Stimulated activated CD4-positive, alpha-beta T cell treated with anti-CD3 and anti-CD28 coated beads, Interleukin-4, amount 100 ng/mL, for 24 hours (primary cell): ENCODE measurements around the gene CERT1.
"Not testable (repeated sequence)": the region's sequence is repeated elsewhere in the genome, so short reads cannot be mapped to it uniquely, and the experiment has no call there.

Source experiments
- DNase-seq: peaks from one replicate; pipeline ENCODE4 v3.0.0-alpha.2; 2020

The CERT1 gene, protein sequence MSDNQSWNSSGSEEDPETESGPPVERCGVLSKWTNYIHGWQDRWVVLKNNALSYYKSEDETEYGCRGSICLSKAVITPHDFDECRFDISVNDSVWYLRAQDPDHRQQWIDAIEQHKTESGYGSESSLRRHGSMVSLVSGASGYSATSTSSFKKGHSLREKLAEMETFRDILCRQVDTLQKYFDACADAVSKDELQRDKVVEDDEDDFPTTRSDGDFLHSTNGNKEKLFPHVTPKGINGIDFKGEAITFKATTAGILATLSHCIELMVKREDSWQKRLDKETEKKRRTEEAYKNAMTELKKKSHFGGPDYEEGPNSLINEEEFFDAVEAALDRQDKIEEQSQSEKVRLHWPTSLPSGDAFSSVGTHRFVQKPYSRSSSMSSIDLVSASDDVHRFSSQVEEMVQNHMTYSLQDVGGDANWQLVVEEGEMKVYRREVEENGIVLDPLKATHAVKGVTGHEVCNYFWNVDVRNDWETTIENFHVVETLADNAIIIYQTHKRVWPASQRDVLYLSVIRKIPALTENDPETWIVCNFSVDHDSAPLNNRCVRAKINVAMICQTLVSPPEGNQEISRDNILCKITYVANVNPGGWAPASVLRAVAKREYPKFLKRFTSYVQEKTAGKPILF

DNA sequence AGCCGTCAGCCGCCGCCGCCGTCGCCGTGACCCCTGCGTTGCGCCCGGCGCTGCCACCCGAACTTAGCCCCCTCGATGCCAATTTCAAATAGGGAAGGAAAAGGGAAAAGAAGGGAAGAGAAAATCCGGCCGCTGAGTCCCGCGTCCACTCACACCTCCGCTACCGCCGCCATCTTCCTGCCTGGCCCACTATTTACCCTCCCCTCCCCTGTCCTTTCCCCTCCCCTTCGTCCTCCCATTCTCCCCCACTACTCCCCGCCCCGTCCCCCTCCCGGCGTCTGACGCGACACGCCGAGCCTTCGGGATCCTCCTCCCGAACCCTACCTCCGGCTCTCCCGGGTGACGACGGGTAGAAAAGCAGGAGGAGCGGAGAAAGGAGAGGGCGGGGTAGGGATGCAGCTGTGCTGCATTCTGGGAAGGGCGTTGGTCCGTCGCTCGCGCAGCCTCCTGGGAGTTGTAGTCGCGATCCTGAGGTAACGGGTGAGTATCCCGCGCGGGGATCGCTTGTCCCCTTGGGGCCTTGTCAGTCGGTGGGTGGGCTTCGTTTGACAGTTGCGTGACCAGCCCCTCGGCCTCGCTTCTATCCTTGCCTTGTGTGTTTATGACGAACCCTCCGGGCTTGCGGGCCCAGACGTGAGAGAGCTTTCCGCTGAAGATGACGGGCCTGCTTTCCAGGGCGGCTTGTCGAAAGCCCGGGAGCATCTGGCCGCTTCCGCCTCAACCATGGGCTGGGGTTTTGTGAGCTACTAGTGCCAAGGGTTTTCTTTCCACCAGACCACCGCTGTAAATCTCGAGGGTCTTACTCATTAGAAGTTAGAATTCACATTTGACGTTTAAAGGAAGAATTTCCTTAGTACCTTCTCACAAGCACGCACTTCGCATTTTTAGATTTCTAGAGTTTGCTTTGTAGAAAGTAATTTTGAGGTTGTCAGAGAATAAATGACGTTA is at the start of gene CERT1, which contains the start of gene POLK:
Gene CERT1 (minus strand): TSS at position 195 of the 948 bp plus-strand sequence. CDS start 422 bp downstream, outside the sequence.
Gene POLK (plus strand): TSS at position 457 of the 948 bp plus-strand sequence.
- DNase-seq: peak; percentile 97

DNA sequence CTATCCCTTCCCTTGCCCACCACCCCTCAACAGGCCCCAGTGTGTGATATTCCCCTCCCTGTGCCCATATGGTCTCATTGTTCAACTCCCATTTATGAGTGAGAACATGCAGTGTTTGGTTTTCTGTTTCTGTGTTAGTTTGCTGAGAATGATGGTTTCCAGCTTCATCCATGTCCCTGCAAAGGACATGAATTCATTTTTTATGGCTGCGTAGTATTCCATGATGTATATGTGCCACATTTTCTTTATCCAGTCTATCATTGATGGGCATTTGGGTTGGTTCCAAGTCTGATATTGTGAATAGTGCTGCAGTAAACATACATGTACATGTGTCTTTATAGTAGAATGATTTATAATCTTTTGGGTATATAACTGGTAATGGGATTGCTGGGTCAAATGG is 49.2 kb upstream of the CERT1 start:
- DNase-seq: not testable (repeated sequence)

DNA sequence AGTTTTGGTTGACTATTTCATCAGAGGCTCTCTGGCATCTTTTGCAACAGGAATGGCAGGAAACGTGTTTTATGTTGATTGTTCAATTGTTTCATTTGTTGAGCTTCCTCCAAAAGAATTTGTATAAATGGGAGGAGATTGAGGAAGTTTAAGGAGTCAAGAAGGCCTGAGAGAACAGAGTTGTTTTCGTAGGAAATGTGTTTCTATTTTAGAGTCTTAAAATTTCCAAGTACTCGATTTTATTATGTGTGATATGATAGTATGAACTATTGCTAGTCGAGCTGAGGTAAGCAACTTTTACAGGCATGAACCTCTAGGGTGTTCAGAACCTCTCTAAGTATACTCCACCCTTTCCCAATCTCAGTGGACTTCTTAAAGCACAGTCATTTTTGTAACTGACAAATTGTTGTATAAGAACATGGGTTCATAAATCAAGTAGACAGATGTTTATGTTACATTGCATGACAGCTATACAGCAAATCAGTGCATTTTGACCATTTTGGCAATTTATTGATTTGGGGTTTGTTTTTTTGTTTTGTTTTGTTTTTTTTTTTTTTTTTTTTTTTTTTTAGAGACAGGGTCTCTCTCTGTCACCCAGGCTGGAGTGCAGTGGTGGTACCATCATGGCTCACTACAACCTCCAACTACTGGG is 47.7 kb upstream of the CERT1 start:
- no peak for DNase-seq

DNA sequence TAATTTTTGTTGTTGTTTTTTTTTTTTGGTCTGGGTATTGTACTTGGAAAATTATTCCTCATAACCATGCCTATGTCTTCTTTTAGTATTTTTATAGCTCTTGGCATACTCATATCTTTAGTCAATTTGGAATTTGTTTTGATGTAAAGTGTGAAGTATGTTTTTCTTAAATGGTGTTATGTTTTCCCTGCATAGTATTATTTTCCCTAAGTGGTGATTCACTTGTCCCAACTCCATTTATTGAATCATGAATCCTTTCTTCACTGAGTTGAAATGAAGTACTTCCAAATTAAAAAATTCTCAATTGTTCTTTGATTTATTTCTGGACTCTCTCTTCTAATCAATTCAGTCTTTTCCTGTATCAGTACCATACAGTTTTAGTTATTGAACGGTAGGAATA is 46.8 kb upstream of the CERT1 start:
- DNase-seq: no peak

DNA sequence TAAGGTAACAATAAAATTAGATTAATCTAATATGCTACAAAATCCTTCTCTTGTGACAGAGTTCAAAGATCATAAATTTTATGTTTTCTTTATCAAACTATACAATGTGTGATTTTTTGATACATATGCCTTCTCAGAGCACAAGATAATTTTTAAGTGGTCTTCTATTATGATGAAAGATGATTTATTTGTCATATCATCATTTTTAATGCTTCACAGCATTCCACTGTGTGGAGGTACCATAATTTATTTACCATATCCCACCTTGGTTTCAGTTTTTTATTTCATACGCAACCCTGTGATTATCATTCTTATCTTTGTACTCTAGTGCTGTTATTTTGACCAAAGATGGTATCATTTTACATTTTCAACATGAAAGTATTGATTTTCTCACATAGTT is 41.9 kb upstream of the CERT1 start:
- DNase-seq: no peak

DNA sequence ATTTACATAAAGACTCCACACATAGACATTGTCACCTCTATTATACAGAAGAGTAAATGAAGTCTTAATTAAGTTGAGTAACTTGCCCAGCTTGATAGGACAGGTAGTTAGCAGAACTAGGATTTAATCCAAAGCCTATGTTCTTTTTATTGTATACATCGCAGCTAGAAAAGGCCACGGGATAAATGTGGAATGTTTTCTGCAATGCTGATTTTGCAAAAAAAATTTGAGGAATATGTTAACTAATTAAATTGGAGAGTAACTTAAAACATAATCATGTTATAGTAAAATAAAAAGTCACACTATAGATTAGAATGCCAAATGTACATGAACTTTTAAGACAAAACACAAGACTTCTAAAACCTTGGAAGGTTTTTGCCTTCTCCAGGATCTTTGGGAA is 41.3 kb upstream of the CERT1 start:
- DNase-seq: no peak

DNA sequence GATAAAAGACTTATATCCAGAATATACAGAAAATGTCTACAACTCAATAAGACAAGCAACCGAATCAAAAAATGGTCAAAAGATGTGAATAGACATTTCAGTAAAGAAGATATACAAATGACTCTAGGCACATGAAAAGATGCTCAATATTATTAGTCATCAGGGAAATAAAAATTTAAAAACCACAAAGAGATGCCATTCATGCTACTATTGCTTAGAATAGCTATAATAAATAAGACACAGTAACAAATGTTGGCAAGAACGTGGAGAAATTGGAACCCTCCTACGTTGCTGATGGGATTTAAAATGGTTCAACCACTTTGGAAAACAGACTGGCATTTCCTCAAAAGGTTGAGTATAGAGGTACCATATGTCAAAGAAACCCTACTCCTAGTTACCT is 40.0 kb upstream of the CERT1 start:
- DNase-seq: no peak

DNA sequence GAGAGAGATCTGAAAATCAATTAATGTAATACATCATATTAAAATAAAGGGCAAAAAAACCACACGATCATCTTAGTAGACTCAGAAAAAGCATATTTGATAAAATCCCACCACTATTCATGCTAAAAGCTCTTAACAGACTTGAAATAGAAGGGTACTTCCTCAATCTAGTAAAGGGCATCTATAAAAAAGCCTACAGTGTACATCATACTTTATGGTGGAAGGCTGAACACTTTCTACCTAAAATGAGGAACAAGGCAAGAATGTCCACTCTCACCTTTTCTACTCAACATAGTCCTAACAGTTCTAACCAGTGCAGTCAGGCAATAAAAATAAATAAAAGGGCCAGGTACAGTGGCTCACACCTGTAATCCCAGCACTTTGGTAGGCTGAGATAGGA is 39.2 kb upstream of the CERT1 start:
- DNase-seq: no peak

DNA sequence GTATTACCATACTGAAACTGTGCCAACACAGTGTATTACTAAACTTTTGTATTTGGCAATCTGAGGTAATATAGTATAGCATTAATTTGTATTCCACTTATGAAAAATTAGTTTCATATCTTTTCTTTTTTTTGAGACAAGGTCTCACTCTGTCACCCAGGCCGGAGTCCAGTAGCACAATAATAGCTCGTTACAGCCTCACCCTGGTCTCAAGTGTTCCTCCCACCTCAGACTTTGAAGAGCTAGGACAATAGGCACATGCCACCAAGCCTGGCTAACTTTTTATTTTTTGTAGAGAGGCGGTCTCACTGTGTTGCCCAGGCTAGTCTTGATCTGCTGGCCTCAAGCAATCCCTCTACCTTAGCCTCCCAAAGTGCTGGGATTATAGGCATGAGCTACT is 36.4 kb upstream of the CERT1 start:
- DNase-seq: no peak

DNA sequence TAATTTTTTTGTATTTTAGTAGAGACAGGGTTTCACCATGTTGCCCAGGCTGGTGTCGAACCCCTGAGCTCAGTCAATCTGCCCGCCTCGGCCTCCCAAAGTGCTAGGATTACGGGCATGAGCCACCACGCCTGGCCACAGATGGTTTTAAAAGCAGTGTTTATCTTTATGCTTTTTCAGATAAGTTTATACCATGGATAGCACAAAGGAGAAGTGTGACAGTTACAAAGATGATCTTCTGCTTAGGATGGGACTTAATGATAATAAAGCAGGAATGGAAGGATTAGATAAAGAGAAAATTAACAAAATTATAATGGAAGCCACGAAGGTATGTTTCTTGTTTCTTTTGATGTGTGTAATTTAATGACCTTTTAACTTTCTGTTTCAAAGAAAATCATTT is 35.4 kb upstream of the CERT1 start:
- DNase-seq: no peak

DNA sequence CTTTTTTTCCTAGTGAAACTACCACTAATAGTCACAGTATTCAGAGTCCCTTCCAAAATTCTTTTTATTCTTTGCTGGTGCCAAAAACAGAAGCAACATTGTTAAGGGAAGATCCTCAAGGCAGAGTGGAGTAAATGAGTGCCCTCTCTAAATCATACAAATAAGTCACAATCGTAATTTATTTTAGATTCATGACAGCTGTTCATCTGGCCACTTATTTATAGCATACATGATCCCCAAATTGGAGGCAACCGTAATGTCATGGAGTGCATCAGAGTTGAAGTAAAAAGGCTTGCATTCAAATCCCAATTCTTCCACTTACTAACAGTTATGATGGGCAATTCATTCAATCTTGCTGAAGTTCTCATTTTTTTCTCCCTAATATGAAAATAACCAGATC is 33.7 kb upstream of the CERT1 start:
- no peak for DNase-seq

DNA sequence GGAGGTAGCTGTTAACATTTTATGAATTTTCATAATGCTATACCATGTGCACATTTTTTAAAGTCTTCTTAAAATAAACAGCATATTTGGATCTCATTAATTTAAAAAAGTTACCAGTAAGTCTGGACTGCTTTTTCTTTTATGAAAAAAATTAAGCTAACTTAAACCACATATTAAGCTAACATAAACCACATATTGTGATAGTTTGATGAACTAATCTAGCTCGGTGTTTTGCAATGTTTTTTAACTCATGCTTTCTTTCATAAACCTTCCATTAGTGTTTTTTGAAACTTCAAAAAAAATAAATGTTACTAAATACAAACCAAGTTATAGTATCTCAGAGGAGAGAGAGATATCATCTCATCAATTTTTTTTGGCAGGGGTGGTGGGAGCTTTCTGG is 26.8 kb upstream of the CERT1 start:
- DNase-seq: no peak

DNA sequence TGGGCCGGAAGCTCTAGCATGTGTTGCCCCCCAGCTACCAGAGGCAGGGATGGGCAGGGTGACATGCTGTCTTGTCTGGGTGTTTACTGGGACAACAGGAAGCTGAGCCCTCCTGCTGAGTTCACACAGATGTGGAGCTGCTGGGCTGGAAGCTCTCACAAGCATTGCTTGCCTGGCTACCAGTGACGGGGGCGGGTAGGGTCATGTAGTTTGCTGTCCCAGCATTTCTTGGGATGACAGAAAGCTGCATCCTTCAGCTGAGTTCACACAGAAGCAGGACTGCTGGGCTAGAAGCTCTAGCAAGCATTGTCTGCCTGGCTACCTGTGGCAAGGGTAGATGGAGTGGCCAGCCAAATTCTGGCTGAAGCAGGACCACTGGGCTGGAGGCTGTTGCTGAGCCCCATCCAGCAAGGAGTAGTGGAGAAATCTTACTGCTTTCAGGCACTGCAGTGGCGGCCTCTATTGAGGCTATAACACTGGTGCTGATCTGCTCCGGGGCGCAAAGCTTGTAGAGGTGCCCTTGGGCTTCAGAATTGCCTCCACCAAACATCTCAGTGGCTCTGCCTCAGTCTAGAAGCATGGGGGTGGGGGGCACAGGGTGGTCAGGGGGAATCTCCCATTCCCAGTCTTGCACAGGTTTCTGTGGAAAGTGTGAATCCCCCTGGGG is 25.4 kb upstream of the CERT1 start:
- no peak for DNase-seq

DNA sequence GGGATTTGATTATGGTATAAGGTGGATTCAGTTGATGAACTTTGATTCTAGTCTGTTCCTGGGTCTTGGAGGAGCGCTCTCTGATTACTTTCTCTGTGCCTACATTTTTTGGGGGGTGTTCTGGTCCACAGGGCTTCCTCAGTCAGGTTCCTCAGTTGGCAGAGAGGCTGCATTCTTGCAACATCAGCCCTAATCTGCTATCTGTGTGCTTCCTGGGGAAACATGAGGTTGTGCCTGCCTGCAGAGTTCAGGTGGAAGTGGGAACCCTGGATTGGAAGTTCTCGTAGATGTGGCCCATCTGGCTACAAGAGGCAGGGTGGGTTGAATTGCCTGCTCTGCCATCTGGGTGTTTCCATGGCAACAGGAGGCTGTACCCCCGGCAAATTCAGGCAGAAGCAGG is 24.7 kb upstream of the CERT1 start:
- DNase-seq: no peak

DNA sequence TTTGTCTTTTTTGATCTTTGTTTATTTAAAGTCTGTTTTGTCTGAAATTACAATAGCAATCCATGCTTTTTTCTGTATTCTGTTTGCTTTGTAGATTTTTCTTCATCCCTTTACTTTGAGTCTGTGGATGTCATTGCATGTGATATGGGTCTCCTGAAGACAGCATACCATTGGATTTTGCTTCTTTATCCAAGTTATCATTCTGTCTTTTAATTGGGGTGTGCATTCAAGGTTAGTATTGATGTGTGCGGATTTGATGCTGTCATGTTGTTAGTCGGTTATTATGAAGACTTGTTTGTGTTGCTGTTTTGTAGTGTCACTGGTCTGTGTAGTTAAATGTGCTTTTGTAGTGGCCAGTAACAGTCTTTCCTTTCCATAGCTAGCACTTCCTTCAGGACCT is 23.3 kb upstream of the CERT1 start:
- no peak for DNase-seq

DNA sequence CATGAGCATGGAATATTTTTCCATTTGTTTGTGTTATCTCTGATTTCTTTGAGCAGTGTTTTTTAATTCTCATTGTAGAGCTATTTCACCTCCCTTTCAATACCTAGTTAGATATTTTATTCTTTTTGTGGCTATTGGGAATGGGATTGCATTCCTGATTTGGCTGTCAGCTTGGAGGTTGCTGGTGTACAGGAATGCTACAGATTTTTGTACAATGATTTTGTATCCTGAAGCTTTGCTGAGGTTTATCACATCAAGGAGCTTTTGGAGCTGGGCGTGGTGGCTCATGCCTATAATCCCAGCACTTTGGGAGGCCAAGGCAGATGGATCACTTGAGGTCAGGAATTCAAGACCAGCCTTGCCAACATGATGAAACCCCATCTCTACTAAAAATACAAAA is 22.3 kb upstream of the CERT1 start:
- DNase-seq: not testable (repeated sequence)

DNA sequence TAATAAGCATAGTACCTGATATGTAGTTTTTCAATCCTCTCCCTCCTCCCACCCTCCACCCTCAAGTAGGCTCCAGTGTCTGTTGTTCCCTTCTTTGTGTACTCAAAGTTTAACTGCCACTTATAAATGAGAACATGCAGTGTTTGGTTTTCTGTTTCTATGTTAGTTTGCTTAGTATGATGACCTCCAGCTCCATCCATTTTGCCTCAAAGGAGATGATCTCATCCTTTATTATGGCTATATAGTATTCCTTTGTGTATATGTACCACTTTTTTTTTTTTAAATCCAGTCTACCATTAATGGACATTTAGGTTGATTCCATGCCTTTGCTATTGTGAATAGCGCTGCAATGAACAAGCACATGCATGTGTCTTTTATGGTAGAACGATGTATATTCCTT is 20.8 kb upstream of the CERT1 start:
- no peak for DNase-seq

DNA sequence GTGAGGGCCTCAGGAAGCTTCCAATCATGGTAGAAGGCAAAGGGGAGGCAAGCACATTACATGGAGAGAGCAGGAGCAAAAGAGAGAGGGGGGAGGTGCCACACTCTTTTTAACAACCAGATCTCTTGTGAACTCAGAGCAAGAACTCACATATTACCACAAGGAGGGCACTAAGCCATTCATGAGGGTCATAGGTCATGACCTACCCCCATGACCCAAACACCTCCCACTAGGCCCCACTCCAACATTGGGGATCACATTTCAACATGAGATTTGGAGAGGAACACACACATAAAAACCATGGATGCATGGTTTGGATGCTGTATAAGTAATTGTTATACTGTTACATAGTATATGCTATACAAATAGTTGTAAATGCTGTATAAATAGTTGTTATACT is 17.8 kb upstream of the CERT1 start:
- no peak for DNase-seq

DNA sequence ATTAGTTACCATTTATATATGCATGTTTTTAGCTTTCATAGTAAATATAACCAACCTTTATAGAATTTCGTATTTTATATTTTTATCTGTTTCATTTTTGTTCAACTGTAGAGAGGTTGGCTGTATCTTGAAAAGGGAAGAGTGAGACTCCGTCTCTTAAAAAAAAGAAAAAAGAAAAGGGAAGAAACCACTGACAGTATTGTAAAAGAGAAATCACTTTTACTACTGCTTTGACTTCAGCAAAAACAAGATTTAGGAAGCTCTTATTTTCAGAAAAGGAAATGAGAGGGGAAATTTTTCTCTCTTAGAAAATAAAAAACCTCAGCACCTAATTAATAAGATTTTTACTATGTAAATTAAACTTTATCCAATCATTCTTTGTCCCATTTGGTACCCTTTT is 14.6 kb upstream of the CERT1 start:
- no peak for DNase-seq

DNA sequence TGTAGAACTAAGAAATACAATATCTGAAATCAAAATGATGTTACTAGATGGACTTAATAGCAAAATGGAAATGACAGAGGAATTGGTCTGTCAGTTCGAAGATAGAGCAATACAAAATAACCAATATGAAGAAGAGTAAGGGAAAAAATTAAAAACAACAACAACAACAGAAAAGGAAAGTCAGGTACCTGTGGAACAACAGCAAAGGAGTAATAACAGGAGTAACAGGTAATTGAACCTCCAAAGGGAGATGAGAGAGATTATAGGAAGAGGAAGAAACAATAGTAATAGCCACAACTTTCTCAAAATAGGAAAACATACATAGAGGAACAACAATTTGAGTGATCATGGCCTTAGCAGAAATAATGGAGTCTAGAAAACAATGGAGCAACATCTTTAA is 13.9 kb upstream of the CERT1 start:
- no peak for DNase-seq

DNA sequence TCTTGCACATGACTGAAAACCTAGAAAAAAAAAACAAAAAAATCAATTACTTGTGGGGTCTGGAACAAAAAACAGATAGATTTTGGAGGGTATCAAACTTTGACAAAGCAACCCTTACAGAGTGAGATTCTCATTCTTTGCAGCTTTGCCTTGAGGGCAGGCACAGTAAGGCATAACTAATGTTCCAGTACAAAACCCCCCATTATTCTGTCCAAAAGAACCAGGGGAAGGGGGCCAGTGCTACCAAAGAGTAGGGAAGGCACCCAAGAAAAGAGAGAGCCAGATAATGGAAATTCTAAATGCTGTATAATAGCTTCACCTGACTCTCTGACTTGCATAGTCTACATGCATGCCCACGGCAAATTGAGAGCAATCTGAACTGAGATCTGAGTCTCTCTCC is 13.2 kb upstream of the CERT1 start:
- no peak for DNase-seq

DNA sequence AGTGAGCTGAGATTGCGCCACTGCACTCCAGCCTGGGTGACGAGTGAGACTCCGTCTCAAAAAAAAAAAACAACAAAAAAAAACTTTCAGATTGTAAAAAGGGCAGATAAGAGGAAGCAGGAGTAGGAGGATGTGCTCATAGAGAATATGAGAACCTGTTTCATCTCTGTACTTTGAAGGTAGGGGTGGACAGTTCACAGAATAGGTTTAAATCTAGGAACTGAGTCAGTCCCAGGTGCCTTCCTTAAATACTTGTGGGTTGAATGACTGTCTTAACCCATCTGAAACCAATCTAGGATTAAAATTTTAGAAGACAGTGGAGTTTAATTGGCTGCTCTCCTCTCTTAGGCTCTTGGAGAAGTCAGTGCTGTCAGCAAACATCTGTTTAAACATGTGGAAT is 12.6 kb upstream of the CERT1 start:
- DNase-seq: no peak
